Smooth muscle cell (in vitro differentiated cells): ENCODE measurements around the gene DCLK2. TPM values are rescaled to one million over a fixed set of nuclear protein-coding genes. Genes with fewer than 3 reads are reported as not detected.

Source experiments
- DNase-seq: peaks from one replicate; lab custom pipeline; 2025; ENCODE audit not compliant: unreplicated experiment; lab: John Stamatoyannopoulos, UW
- H2AFZ ChIP-seq: fragments of 200-600 bp; sonication (generic); 2 replicates; pipeline ENCODE4 v1.6.0; 2016; ENCODE audit warnings: antibody characterized with exemption, low read depth, mild to moderate bottlenecking
- H3F3A ChIP-seq: fragments of 200-600 bp; sonication (generic); 2 replicates; pipeline ENCODE4 v1.6.0; 2017; ENCODE audit warnings: antibody characterized with exemption, low read depth
- H3K27ac ChIP-seq: fragments of 200-600 bp; sonication (generic); 2 replicates; pipeline ENCODE4 v1.5.1; 2016; ENCODE audit warnings: low read depth, mild to moderate bottlenecking
- H3K27me3 ChIP-seq: fragments of 200-600 bp; sonication (generic); 2 replicates; pipeline ENCODE4 v1.6.1; 2016; ENCODE audit warnings: low read depth, mild to moderate bottlenecking
- H3K36me3 ChIP-seq: fragments of 200-600 bp; sonication (generic); 2 replicates; pipeline ENCODE4 v1.5.1; 2016; ENCODE audit warnings: low read depth
- H3K4me1 ChIP-seq: fragments of 200-600 bp; sonication (generic); 2 replicates; pipeline ENCODE4 v1.5.1; 2016; ENCODE audit warnings: low read depth
- H3K4me2 ChIP-seq: fragments of 200-600 bp; sonication (generic); 2 replicates; pipeline ENCODE4 v1.6.0; 2016; ENCODE audit warnings: mild to moderate bottlenecking
- H3K4me3 ChIP-seq: fragments of 200-600 bp; sonication (generic); 2 replicates; pipeline ENCODE4 v1.5.1; 2016; ENCODE audit warnings: mild to moderate bottlenecking
- H3K79me2 ChIP-seq: fragments of 200-600 bp; sonication (generic); 2 replicates; pipeline ENCODE4 v1.6.0; 2016; ENCODE audit warnings: low read depth, mild to moderate bottlenecking
- H3K9ac ChIP-seq: fragments of 200-600 bp; sonication (generic); 2 replicates; pipeline ENCODE4 v1.6.0; 2016; ENCODE audit warnings: low read depth
- H3K9me3 ChIP-seq: fragments of 200-600 bp; sonication (generic); replicated peaks from 2 replicates; pipeline ENCODE4 v1.5.1; 2016; ENCODE audit warnings: low read depth
- H4K20me1 ChIP-seq: fragments of 200-600 bp; sonication (generic); 2 replicates; pipeline ENCODE4 v1.6.0; 2016; ENCODE audit warnings: low read depth
- CTCF ChIP-seq: fragments of 200-600 bp; sonication (generic); IDR thresholded peaks from 2 replicates; pipeline ENCODE4 v1.5.1; 2017; ENCODE audit warnings: borderline replicate concordance, mild to moderate bottlenecking, antibody characterized with exemption; ENCODE audit not compliant: insufficient read depth, poor library complexity, severe bottlenecking
- WGBS: methylation state at CpG from one replicate; pipeline ENCODE4 v1.1.7; 2016; ENCODE audit warnings: low lambda C conversion rate; 5-methylcytosine and 5-hydroxymethylcytosine counted together
- polyA plus RNA-seq: library from polyadenylated mRNA; unstranded; fragments of >200 nt; fragmentation: Nextera tagmentation; extraction: Ambion mirVana; gene quantifications from 2 replicates; pipeline ENCODE4 v1.2.1, GENCODE V29; 2016
- total RNA-seq: library from RNA; depleted of rRNA; stranded (reverse); fragments of >200 nt; gene quantifications from 2 replicates; pipeline ENCODE4 v1.2.3, GENCODE V29; 2014

DCLK2 gene
- total and polyA plus RNA-seq, 2 experiments from 2014 or later = 1.3 to 4.8 TPM

- no peak for DNase-seq
- no peaks in the 10 kb centered on the region for H3K79me2 ChIP-seq
- no peaks in the 10 kb centered on the region for H3K9me3 ChIP-seq
- H4K20me1 ChIP-seq = no peaks in the 10 kb centered on the region
- H3K27ac ChIP-seq = no peak overlapping the region
- no peak overlapping the region for H3K4me2 ChIP-seq
- H3K36me3 ChIP-seq = no peaks in the 10 kb centered on the region
- H3K27me3 ChIP-seq = no peaks in the 10 kb centered on the region
- no peaks in the 10 kb centered on the region for H3F3A ChIP-seq
- no peak overlapping the region for H3K9ac ChIP-seq
- no peak overlapping the region for H2AFZ ChIP-seq
- H3K4me1 ChIP-seq = no peaks in the 10 kb centered on the region
- no peak for TF ChIP-seq CTCF
- 98% methylated on average over 18 of the region's 18 CpGs for WGBS
- no peak overlapping the region for H3K4me3 ChIP-seq
These were observed 175.9 kb downstream of the DCLK2 start for GRCh38 chr4:150253965-150254630.

- Histone ChIP-seq H3K27ac (no peak overlapping the region), H3K27me3 (no peaks in the 10 kb centered on the region), H3K79me2 (no peaks in the 10 kb centered on the region), H3K4me2 (no peak overlapping the region), H3K9ac (no peak overlapping the region), H3F3A (no peaks in the 10 kb centered on the region), H2AFZ (no peak overlapping the region), H3K36me3 (no peaks in the 10 kb centered on the region), H3K4me1 (no peaks in the 10 kb centered on the region), H3K4me3 (no peak overlapping the region), H3K9me3 (no peaks in the 10 kb centered on the region), H4K20me1 (no peaks in the 10 kb centered on the region)
- TF ChIP-seq CTCF = no peak
- 57% methylated on average over 11 of the region's 16 CpGs for WGBS
- DNase-seq = no peak
These were observed 177.5 kb downstream of the DCLK2 start for GRCh38 chr4:150255610-150256224.

DNA sequence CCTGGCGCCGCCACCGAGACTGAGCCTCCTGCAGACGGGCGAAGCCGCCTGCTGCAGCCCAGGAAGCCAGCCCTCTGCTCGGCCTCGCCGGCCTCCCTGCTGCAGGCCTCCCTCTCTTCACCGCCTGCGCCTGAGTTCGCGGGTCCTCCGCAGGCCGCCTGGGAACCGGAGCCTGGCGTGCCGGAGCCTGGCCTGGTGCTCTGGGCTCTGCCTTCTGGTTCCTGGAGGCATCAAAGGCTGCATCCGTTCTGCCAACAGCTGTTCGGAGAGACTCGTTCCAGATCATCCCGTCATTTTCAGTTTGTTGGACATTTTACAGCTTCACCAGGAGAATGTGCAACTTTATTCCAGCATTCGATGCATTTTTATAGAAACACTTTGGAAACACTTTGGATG is 178.0 kb downstream of the DCLK2 start:
- 94% methylated on average over 17 of the region's 23 CpGs for WGBS
- DNase-seq = no peak

More for the DNA sequence above, 178.0 kb downstream of the DCLK2 start:
- no peak overlapping the region for H3K9ac ChIP-seq
- H3F3A ChIP-seq = no peaks in the 10 kb centered on the region
- no peaks in the 10 kb centered on the region for H3K79me2 ChIP-seq
- H3K27ac ChIP-seq = no peak overlapping the region
- H3K36me3 ChIP-seq = no peaks in the 10 kb centered on the region
- H2AFZ ChIP-seq = no peak overlapping the region
- H3K27me3 ChIP-seq = no peaks in the 10 kb centered on the region
- no peaks in the 10 kb centered on the region for H3K9me3 ChIP-seq
- H3K4me1 ChIP-seq = no peaks in the 10 kb centered on the region
- no peak overlapping the region for H3K4me3 ChIP-seq
- no peak overlapping the region for H3K4me2 ChIP-seq
- H4K20me1 ChIP-seq = no peaks in the 10 kb centered on the region
- TF ChIP-seq CTCF = no peak
